ENCODE measurements around the gene DPH6. TPM values are rescaled to one million over a fixed set of nuclear protein-coding genes. Genes with fewer than 3 reads are reported as not detected.

The DPH6 gene
- total RNA-seq, 4 donors from 2014 or later = 30.6 to 49.0 (median 36.8) TPM

DNA sequence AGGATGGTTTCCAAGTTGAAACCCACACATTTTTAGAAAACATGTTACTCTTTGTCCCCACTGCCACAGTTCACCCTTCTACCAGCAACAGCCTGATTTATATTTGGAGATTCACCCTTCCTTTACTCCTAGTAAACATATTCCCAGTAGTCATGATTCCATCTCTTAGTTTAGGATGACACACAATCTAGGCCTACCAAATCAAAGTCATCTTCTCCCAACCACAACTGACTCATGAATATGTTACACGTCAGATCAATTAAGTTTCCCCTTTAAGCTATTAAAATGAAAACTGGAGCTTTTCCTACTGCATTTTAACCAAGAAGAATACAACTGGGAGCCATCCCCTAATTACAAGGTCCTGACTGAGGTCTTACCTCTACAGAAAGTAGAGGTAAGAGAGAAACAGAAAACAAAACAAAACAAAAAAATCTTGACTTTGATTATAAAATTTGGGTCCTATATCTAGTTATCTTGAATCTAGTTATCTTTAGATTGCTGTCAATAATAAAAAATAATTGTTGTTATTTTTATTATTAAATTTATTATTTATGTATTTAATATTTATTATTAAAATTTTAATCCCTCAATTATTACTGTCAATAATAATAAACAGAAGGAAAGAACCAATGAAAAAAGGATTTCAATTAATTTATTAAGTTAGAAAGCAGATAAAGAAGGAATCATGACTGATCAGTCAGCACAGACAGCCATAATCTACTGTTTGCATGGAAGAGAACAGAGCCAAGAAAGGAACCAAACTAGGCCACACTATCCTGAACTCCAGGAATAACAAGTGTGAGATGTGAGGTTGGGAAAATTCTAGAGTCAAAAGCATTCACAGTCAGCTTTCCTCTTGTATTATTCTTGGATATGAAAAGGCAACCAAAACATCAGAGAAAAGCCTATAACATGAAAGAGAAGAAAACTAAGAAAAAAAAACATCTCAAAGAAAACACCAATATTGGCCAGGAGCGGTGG, 12.5 kb downstream of the DPH6 start:
- Histone ChIP-seq H3K27ac (no peak overlapping the region), H3K4me1 (no peaks in the 10 kb centered on the region), H3K27me3 (no peaks in the 10 kb centered on the region), H3K4me3 (replicated peaks in 1 of 3) (no peak overlapping the region), H3K36me3 (peaks cover 0 to 4% of the 10 kb centered on the region in 2 donors), H3K9me3 (no peaks in the 10 kb centered on the region)
- WGBS, 2 donors = 92 to 96% methylated on average over 2 of the region's 2 CpGs
- intact Hi-C loops (cut with DNase I) = no loop called here
- TF ChIP-seq, protein P1, sequence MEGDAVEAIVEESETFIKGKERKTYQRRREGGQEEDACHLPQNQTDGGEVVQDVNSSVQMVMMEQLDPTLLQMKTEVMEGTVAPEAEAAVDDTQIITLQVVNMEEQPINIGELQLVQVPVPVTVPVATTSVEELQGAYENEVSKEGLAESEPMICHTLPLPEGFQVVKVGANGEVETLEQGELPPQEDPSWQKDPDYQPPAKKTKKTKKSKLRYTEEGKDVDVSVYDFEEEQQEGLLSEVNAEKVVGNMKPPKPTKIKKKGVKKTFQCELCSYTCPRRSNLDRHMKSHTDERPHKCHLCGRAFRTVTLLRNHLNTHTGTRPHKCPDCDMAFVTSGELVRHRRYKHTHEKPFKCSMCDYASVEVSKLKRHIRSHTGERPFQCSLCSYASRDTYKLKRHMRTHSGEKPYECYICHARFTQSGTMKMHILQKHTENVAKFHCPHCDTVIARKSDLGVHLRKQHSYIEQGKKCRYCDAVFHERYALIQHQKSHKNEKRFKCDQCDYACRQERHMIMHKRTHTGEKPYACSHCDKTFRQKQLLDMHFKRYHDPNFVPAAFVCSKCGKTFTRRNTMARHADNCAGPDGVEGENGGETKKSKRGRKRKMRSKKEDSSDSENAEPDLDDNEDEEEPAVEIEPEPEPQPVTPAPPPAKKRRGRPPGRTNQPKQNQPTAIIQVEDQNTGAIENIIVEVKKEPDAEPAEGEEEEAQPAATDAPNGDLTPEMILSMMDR (IDR thresholded peaks at IDR 0.05) = no peak
- no peak for DNase-seq

DNA sequence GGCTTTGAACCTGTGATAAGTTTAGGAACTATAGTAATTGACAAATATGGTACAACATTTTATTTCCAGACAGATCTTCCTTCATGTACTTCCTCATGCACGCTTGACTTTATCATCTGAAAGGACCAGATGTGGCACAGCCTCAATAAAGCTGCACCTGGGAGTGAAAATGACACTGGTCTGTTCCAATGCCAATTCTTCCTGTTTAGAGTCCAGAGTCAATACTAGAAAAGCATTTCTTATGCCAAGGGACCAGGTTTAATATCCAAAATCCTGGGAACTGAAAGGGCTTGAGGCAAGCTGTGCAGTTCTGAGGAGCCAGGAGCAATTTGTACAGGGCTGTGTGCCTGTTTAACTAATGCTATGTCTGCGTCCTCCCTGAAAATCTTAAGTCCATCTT, 15.3 kb downstream of the DPH6 start:
- WGBS, 2 donors = 92 to 96% methylated on average over 2 of the region's 2 CpGs
- intact Hi-C loops (cut with DNase I) = no loop called here
- DNase-seq = no peak
- Histone ChIP-seq H3K27ac (no peak overlapping the region), H3K4me3 (replicated peaks in 1 of 3) (no peak overlapping the region), H3K36me3 (no peaks in the 10 kb centered on the region), H3K4me1 (no peaks in the 10 kb centered on the region), H3K27me3 (no peaks in the 10 kb centered on the region), H3K9me3 (no peaks in the 10 kb centered on the region)
- TF ChIP-seq POLR2A (IDR thresholded peaks at IDR 0.05) = no peak
- TF ChIP-seq, protein P1 (IDR thresholded peaks at IDR 0.05) = no peak

DNA sequence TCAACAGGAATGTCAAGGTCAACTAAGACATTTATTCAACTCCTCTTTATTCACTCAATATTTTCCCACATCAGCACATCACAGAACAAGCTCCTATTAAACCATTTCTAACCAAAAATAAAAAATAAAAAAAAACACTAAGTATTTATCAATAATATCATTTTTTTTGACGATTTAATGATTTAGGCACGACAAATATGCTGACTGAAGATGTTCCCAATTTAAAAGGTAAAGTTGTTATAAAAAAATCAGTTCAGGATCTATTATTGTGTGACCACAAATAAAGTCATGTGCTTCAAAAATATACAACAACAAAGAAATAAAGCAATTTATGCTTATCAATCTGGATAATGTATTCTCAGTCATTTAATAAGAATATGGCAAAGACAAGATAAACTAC, 16.2 kb downstream of the DPH6 start:
- Histone ChIP-seq H3K36me3 (no peaks in the 10 kb centered on the region), H3K4me1 (no peaks in the 10 kb centered on the region), H3K27me3 (no peaks in the 10 kb centered on the region), H3K9me3 (no peaks in the 10 kb centered on the region), H3K4me3 (replicated peaks in 1 of 3) (no peak overlapping the region), H3K27ac (no peak overlapping the region)
- intact Hi-C loops (cut with DNase I) = no loop called here
- DNase-seq = no peak
- WGBS, 2 donors = 96 to 97% methylated on average over 2 of the region's 2 CpGs
- TF ChIP-seq POLR2A (IDR thresholded peaks at IDR 0.05) = no peak
- TF ChIP-seq, protein P1 (IDR thresholded peaks at IDR 0.05) = no peak

DNA sequence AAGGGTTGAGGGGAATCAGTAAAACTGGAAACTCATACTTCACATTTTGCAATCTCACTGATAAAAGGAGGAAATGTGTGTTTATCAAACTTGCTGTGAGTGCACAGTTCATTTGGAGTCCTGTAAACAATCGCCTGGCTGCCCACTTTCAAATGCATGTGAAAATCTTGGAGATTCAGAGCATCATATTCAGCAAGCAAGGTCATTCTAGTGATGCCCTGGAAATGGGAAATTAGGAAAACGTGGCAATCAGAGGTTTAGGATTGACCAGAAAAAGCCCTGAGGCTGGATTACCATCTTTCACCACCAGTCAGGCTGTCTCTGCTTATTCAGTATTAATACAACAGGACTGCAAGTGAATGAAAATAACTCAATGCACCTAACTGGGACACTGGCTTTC, 23.9 kb downstream of the DPH6 start:
- Histone ChIP-seq H3K27me3 (no peaks in the 10 kb centered on the region), H3K4me3 (replicated peaks in 1 of 3) (no peak overlapping the region), H3K4me1 (no peaks in the 10 kb centered on the region), H3K36me3 (no peaks in the 10 kb centered on the region), H3K9me3 (no peaks in the 10 kb centered on the region), H3K27ac (no peak overlapping the region)
- intact Hi-C loops (cut with DNase I) = no loop called here
- no peak for TF ChIP-seq POLR2A (IDR thresholded peaks at IDR 0.05)
- TF ChIP-seq, protein P1 (IDR thresholded peaks at IDR 0.05) = peak in 1 of 6 experiments; percentile 4
- DNase-seq = no peak
- WGBS, 2 donors = 55 to 61% methylated on average over 2 of the region's 2 CpGs

DNA sequence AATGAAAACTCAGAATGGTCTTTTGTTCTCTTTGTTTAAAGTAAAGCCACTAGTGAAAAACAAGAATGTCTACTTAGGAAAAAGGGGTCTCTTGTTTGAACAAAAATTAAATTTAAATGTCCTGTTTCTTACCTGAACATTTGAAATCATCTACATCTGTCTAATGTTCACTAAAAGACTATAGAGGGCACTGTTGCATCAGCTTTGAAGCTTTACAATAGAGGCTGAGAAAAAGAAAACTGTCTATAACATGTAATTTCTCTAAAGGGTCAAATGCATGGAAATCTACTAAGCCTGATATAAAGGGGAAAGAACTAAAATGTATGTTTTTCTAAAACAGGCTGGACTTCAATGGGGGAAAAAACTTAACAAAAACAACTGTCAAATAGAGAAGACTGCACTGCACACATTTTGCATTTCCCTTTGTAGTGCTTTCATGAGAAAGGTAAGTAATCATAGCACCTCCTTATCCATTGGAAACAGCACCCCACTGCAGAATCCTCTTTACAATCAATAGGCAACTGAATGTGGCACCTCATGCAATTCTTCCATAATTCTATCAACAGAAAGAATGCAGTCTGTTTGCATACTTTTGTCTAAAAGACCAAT, 26.3 kb downstream of the DPH6 start:
- no peaks in the 10 kb centered on the region for H3K36me3 ChIP-seq
- no peaks in the 10 kb centered on the region for H3K4me1 ChIP-seq
- no peaks in the 10 kb centered on the region for H3K27me3 ChIP-seq
- DNase-seq = no peak
- TF ChIP-seq, protein P1 (IDR thresholded peaks at IDR 0.05) = peak in 5 of 6 experiments; percentile 22 to 65 (median 57)
- TF ChIP-seq POLR2A (IDR thresholded peaks at IDR 0.05) = no peak
- H3K27ac ChIP-seq = no peak overlapping the region
- intact Hi-C loops (cut with DNase I) = no loop called here
- H3K4me3 ChIP-seq (replicated peaks in 1 of 3) = no peak overlapping the region
- no peaks in the 10 kb centered on the region for H3K9me3 ChIP-seq

All from thyroid gland (tissue), 4 donors.